22Rv1 (cell line): ENCODE measurements around the gene MED12.

ENCODE experiments used
- H3K27ac ChIP-seq: fragments of 450-650 bp; 2 replicates; pipeline ENCODE4 v1.5.1; 2017
- ZFX ChIP-seq: fragments of 450-650 bp; IDR thresholded peaks from 2 replicates; pipeline ENCODE4 v1.6.1; 2017; ENCODE audit warnings: antibody characterized with exemption, borderline replicate concordance
- TF ChIP-seq, protein P1 (sequence below): fragments of 450-650 bp; IDR thresholded peaks from 2 replicates; pipeline ENCODE4 v1.5.1; 2017; ENCODE audit warnings: mild to moderate bottlenecking

The MED12 gene

DNA sequence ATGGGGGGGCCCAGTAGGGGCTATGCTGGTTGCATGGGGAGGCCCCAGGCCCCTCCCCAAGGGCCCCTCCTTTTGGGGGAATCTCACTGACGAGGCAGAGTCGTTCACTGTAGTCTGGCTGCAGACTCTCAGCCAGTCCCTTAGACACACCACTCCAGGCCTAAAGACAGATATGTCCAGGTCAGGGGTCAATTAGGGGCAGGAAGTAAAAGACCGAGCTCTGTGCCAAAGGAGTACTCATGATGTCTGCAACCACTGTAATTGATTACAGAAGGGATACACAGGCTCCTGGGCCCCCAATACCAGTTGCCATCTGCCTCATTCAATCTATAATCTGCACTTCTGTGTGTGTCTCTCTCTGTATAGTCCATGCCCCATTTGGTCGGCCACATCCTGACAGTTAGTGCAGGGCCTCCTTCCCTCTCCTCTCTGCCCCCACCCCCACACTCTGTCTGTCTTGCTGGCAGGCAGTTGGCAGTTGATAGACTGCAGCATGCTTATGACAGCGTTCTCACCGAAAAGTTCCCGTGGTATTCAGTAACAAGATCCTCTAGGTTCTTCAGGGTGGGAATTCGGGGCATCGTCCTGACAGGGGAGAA lies 10.5 kb upstream of the MED12 start:
- no peak for TF ChIP-seq ZFX
- TF ChIP-seq, protein P1, sequence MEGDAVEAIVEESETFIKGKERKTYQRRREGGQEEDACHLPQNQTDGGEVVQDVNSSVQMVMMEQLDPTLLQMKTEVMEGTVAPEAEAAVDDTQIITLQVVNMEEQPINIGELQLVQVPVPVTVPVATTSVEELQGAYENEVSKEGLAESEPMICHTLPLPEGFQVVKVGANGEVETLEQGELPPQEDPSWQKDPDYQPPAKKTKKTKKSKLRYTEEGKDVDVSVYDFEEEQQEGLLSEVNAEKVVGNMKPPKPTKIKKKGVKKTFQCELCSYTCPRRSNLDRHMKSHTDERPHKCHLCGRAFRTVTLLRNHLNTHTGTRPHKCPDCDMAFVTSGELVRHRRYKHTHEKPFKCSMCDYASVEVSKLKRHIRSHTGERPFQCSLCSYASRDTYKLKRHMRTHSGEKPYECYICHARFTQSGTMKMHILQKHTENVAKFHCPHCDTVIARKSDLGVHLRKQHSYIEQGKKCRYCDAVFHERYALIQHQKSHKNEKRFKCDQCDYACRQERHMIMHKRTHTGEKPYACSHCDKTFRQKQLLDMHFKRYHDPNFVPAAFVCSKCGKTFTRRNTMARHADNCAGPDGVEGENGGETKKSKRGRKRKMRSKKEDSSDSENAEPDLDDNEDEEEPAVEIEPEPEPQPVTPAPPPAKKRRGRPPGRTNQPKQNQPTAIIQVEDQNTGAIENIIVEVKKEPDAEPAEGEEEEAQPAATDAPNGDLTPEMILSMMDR = no peak
- no peak overlapping the region for H3K27ac ChIP-seq

DNA sequence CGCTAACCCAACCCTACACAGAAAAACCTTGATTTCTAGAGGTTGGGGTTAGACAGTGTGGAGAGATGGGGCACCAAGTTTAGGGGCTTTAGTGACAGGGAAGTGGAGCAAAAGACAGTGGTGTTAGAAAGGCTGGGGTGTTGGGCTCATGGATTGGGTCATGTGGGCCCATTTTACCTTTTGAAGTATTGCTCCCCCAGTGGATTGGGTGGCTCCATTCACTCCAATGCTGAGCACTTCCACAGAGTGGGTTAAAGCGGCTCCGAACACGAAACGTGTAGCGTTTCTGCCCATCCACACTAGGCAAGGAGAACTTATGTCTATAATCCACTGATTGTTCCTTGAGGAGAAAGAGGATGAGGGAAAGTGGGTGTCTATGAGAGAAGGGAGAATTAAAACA lies 9.3 kb upstream of the MED12 start:
- TF ChIP-seq, protein P1 = no peak
- no peak for TF ChIP-seq ZFX
- no peak overlapping the region for H3K27ac ChIP-seq

DNA sequence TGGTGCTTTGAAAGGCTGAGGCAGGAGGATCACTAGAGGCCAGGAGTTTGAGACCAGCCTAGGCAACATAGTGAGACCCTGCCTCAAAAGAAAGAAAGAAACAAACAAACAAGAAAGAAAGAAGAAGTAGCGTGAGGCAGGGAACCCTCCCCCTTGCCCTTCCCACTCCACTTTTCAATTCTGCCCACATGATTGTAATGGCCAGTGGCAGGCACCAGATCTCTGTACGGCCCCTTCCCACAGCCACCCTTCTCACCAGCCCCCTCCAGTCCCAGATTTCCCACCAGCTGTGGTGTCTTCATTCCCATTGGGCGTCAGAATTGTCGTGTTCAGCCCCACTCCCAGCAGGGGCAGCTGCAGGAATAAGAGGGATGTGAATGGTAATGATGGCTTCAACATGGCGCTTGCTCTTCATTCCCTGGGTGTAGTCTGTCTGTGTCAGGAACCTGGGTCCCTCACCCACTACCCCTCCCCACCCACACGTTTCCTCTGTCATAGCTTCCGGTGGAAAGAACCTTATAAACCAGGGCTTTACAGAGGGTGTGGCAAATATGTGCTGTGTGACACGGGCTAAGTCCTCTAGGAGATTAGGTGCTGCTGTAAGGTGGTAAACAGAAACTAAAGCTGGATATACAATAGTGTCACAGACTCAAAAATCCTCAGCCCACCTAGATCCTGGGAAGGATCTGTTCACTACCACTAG lies 7.1 kb upstream of the MED12 start, which contains the start of gene IL2RG:
Gene IL2RG (minus strand): TSS at position 437 of the 703 bp plus-strand sequence. CDS start 38 bp downstream, at position 399.
- no peak within 1 kb of the TSS for H3K27ac ChIP-seq
- TF ChIP-seq, protein P1 = no peak
- TF ChIP-seq ZFX = no peak

DNA sequence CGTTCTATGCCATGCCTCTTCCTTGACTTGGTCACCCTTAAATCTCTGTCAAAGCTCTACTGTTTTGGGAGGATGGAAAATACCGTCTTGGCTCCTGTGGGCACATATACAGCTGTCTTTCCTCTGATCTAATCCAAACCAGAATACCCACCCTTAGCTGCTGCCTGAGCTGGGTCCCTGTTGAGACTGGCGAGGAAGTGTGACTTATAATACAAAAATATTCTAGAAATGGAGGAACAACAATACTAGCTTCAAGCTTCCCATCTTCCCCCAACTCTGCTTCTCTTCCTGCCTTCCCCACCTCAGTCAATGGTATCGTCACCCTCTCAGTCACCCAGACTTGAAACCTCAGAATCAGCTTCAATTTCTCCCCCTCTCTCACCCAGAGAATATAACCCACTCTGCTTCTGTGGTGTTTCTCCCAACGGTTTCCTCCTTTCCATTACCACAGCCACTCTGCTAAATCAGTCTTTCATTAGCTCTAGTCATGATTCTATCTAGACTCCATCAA lies 6.4 kb upstream of the MED12 start:
- H3K27ac ChIP-seq = no peak overlapping the region
- no peak for TF ChIP-seq ZFX
- TF ChIP-seq, protein P1 = no peak

DNA sequence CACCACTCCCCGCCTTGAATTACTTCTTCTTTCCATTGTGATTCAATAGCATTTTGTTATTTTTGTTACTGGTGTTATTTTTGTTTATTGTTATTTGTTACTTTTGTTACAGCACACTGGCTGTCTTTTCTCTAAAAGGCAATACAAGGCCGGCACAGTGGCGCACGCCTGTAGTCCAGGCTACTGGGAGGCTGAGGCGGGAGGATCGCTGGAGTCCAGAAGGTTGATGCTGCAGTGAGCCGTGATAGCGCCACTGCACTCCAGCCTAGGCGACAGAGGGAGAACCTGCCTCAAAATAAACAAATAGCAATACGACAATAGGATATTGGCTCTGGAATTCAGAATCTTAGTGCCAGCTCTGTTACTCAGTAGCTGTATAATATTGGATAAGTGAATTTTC lies 1.0 kb upstream of the MED12 start:
- TF ChIP-seq, protein P1 = no peak
- no peak overlapping the region for H3K27ac ChIP-seq

DNA sequence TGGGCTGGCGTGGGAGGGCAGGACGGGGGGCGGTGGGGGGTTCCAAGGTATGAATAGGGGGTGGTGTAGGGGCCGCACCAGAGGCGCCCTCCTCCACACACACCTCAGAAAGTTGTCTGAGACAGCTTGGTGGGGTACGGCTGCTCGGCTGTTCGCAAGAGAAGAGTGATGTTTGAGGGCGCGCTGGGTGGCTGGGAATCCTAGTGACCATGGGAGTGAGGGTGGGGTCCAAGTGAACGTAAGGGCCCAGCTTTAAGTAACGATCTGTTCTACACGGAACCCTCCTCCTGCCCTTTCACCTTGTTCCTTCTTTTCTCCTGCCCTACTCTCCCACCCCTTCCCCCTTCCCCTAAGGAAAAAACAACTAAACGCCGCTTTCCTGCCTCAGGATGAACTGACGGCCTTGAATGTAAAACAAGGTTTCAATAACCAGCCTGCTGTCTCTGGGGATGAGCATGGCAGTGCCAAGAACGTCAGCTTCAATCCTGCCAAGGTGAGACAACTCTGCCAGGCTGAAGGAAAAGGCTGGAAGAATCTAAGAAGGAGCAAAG lies 664 bp downstream of the MED12 start:
- peak overlapping the region; percentile 63 for H3K27ac ChIP-seq

More for the DNA sequence above, 664 bp downstream of the MED12 start:
- TF ChIP-seq, protein P1 = no peak
- no peak for TF ChIP-seq ZFX
